Measurements from ENCODE around the gene SHROOM3. TPM values are rescaled to one million over a fixed set of nuclear protein-coding genes. Genes with fewer than 3 reads are reported as not detected.
A peak's percentile ranks its signal among the peaks of the same experiment; 100 is the strongest.

Gene SHROOM3
- total and polyA plus RNA-seq, 4 donors, result 14.4 to 75.1 (median 47.3) TPM

DNA sequence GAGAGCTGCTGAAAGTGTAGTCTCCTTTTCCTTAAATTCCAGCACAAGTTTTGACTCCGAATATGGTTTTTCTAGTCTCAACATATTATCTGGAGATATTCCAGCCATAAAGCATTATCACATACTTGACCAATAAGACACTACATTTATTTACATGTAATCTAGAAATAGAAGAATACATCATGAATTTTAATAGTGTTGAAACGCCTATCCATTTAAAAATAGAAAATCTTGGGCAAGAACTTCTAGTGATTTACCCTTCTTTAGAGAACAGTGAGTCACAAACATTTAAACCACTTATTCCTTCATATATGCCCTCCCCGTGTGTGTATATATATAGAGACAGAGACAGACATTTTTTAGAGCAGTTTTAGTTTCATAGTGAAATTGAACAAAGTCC is 301.4 kb downstream of the SHROOM3 start:
- Histone ChIP-seq H3K36me3 (ENCODE audit: control insufficient read depth in 4 of 4, insufficient read depth in 4 of 4, low read length in 4 of 4) (peaks cover 0 to 10% (median 2%) of the 10 kb centered on the region in 4 donors), H3K9me3 (ENCODE audit: control insufficient read depth in 4 of 4, insufficient read depth in 3 of 4, low read length in 3 of 4) (peaks cover 0 to 2% (median 0%) of the 10 kb centered on the region in 4 donors), H3K9ac (ENCODE audit: insufficient read depth in 1 of 2, low read length in 2 of 2) (no peak overlapping the region), H3K4me1 (ENCODE audit: control insufficient read depth in 5 of 5, insufficient read depth in 5 of 5, low read length in 5 of 5) (peaks cover 0 to 41% (median 8%) of the 10 kb centered on the region in 5 donors), H3K4me3 (no peak overlapping the region), H3K27ac (ENCODE audit: low read depth in 1 of 2, low read length in 1 of 2) (no peak overlapping the region), H3K27me3 (ENCODE audit: control insufficient read depth in 3 of 3, insufficient read depth in 3 of 3, low read length in 2 of 3) (no peaks in the 10 kb centered on the region)
- peak in 2 of 3 donors; percentile 73 to 81 for DNase-seq
- no peak for ATAC-seq (ENCODE audit: insufficient read depth, low FRiP score)
- TF ChIP-seq, protein P1, sequence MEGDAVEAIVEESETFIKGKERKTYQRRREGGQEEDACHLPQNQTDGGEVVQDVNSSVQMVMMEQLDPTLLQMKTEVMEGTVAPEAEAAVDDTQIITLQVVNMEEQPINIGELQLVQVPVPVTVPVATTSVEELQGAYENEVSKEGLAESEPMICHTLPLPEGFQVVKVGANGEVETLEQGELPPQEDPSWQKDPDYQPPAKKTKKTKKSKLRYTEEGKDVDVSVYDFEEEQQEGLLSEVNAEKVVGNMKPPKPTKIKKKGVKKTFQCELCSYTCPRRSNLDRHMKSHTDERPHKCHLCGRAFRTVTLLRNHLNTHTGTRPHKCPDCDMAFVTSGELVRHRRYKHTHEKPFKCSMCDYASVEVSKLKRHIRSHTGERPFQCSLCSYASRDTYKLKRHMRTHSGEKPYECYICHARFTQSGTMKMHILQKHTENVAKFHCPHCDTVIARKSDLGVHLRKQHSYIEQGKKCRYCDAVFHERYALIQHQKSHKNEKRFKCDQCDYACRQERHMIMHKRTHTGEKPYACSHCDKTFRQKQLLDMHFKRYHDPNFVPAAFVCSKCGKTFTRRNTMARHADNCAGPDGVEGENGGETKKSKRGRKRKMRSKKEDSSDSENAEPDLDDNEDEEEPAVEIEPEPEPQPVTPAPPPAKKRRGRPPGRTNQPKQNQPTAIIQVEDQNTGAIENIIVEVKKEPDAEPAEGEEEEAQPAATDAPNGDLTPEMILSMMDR (IDR thresholded peaks at IDR 0.05; ENCODE audit: control extremely low read depth, extremely low read depth), result no peak
- WGBS, 2 donors, result 60 to 73% methylated on average over 3 of the region's 3 CpGs

DNA sequence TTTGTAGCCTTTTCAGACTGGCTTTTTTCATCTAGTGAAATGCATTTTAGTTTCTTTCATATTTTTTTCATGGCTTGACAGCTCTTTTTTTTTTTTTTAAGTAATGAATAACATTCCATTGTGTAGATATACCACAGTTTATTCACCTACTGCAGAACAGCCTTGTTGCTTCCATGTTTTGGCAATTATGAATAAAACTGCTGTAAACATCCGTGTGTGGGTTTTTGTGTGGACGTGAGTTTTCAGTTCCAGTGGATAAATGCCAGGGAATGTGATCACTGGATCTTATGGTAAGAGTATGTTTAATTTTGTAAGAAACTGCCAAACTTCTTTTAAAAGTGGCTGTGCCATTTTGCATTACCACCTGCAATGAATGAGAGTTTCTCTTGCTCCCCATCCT is 302.2 kb downstream of the SHROOM3 start:
- no peak overlapping the region for H3K4me3 ChIP-seq
- peaks cover 0 to 10% (median 2%) of the 10 kb centered on the region in 4 donors for H3K36me3 ChIP-seq (ENCODE audit: control insufficient read depth in 4 of 4, insufficient read depth in 4 of 4, low read length in 4 of 4)
- peaks cover 0 to 38% (median 8%) of the 10 kb centered on the region in 5 donors for H3K4me1 ChIP-seq (ENCODE audit: control insufficient read depth in 5 of 5, insufficient read depth in 5 of 5, low read length in 5 of 5)
- ATAC-seq (ENCODE audit: insufficient read depth, low FRiP score) (no peak), DNase-seq (peak in 2 of 3 donors; percentile 49 to 62)
- no peak overlapping the region for H3K9ac ChIP-seq (ENCODE audit: insufficient read depth in 1 of 2, low read length in 2 of 2)
- TF ChIP-seq, protein P1 (IDR thresholded peaks at IDR 0.05; ENCODE audit: control extremely low read depth, extremely low read depth), result no peak
- WGBS, 2 donors, result 62 to 85% methylated on average over 2 of the region's 2 CpGs
- H3K9me3 ChIP-seq (ENCODE audit: control insufficient read depth in 4 of 4, insufficient read depth in 3 of 4, low read length in 3 of 4), result peaks cover 0 to 2% (median 0%) of the 10 kb centered on the region in 4 donors
- H3K27me3 ChIP-seq (ENCODE audit: control insufficient read depth in 3 of 3, insufficient read depth in 3 of 3, low read length in 2 of 3), result no peaks in the 10 kb centered on the region
- H3K27ac ChIP-seq (ENCODE audit: low read depth in 1 of 2, low read length in 1 of 2), result no peak overlapping the region

DNA sequence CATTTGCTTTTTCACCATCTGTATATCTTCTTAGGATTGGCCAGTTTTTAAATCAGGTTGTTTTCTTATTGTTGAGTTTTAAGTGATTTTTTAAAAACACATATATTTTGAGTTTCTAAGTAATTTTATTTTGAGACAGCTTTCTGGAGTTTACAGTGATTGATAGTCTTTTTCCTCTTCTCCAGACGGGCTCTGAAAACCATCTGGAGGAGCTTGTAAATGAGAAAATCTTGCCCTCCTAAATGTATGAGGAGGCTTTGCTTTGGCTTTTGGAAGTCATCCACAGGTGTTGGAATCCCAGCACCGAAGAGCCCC is 302.7 kb downstream of the SHROOM3 start:
- Histone ChIP-seq H3K9ac (ENCODE audit: insufficient read depth in 1 of 2, low read length in 2 of 2) (peak overlapping the region in 1 of 2 donors; percentile 64), H3K36me3 (ENCODE audit: control insufficient read depth in 4 of 4, insufficient read depth in 4 of 4, low read length in 4 of 4) (peaks cover 0 to 10% (median 2%) of the 10 kb centered on the region in 4 donors), H3K27ac (ENCODE audit: low read depth in 1 of 2, low read length in 1 of 2) (peak overlapping the region in 1 of 2 donors; percentile 84), H3K4me1 (ENCODE audit: control insufficient read depth in 5 of 5, insufficient read depth in 5 of 5, low read length in 5 of 5) (peaks cover 0 to 37% (median 8%) of the 10 kb centered on the region in 5 donors), H3K9me3 (ENCODE audit: control insufficient read depth in 4 of 4, insufficient read depth in 3 of 4, low read length in 3 of 4) (peaks cover 0 to 2% (median 0%) of the 10 kb centered on the region in 4 donors), H3K27me3 (ENCODE audit: control insufficient read depth in 3 of 3, insufficient read depth in 3 of 3, low read length in 2 of 3) (no peaks in the 10 kb centered on the region), H3K4me3 (no peak overlapping the region)
- WGBS, 2 donors, result 30 to 52% methylated on average over 2 of the region's 2 CpGs
- TF ChIP-seq, protein P1 (IDR thresholded peaks at IDR 0.05; ENCODE audit: control extremely low read depth, extremely low read depth), result no peak
- ATAC-seq (ENCODE audit: insufficient read depth, low FRiP score), result no peak
- DNase-seq, result no peak
